Measurements from ENCODE around the gene PRDX6. TPM values are rescaled to one million over a fixed set of nuclear protein-coding genes. Genes with fewer than 3 reads are reported as not detected.

PRDX6 gene
- total and polyA plus RNA-seq, 2 donors (not counting 3 experiments of a cell fraction or from before 2014, with no cell fraction given): 145 to 288 TPM

GRCh38 chr1:173504268-173504667, 27.1 kb downstream of the PRDX6 start:
- H3K4me1 ChIP-seq (ENCODE audit: control insufficient read depth, extremely low read depth, insufficient read depth, low read length): no peaks in the 10 kb centered on the region
- no peak for FAIRE-seq
- no peaks in the 10 kb centered on the region for H3K36me3 ChIP-seq (ENCODE audit: control insufficient read depth in 2 of 2, extremely low read depth in 1 of 2, insufficient read depth in 2 of 2, low read length in 2 of 2)
- H3K27me3 ChIP-seq (ENCODE audit: control insufficient read depth in 2 of 2, insufficient read depth in 2 of 2, low read length in 2 of 2): peaks cover 0 to 3% of the 10 kb centered on the region in 2 experiments
- TF ChIP-seq GATA2 (IDR thresholded peaks at IDR 0.05; ENCODE audit: insufficient read depth, insufficient read length, low read depth, low read length) (no peak), POLR2AphosphoS5 (IDR thresholded peaks at IDR 0.05; ENCODE audit: insufficient read depth, low read depth, low read length) (no peak), FOS (IDR thresholded peaks at IDR 0.05; ENCODE audit: borderline replicate concordance, insufficient read depth, low read length) (no peak)
- no peak for DNase-seq (ENCODE audit: low read depth, low spot score)
- H3K9ac ChIP-seq (replicated peaks; ENCODE audit: extremely low read depth, insufficient read depth, low read length): no peak overlapping the region
- dilution Hi-C loops (cut with MboI; ENCODE audit: extremely low pct_ligation_motif_present, low sequenced_read_pairs) (no loop called here), intact Hi-C loops (cut with micrococcal nuclease) (no loop called here)
- no peak overlapping the region for H3K4me3 ChIP-seq (replicated peaks in 1 of 3; ENCODE audit: insufficient read depth in 1 of 3, low read depth in 1 of 3, low read length in 3 of 3)
- no peak overlapping the region for H2AFZ ChIP-seq (ENCODE audit: low read depth, low read length)
- H3K9me3 ChIP-seq (replicated peaks; ENCODE audit: control insufficient read depth, insufficient read depth, low read length): no peaks in the 10 kb centered on the region
- H4K20me1 ChIP-seq (replicated peaks; ENCODE audit: control insufficient read depth, extremely low read depth, insufficient read depth, low read length): no peaks in the 10 kb centered on the region
- BruUV-seq (replicated peaks): no TSS peak
- POLR2A ChIA-PET: interaction anchor here (0.7 kb wide), 1 partner anchor 428 kb away, joined by 4 read pairs; no protein-coding TSS in a partner anchor
- CTCF ChIA-PET: interaction anchor here (0.8 to 1.2 kb wide), 2 partner anchors 18 to 758 kb away, joined by 3 read pairs; no protein-coding TSS in a partner anchor
- no peak overlapping the region for H3K4me2 ChIP-seq (ENCODE audit: insufficient read depth, low read length)
- H3K79me2 ChIP-seq (ENCODE audit: control insufficient read depth, insufficient read depth, low read length): no peaks in the 10 kb centered on the region
- no peaks in the 10 kb centered on the region for H3K9me1 ChIP-seq (replicated peaks; ENCODE audit: control insufficient read depth, extremely low read depth, insufficient read depth, low read length)
- no peak overlapping the region for H3K27ac ChIP-seq (ENCODE audit: insufficient read depth, low read depth, low read length)

- H3K4me1 ChIP-seq (ENCODE audit: control insufficient read depth, extremely low read depth, insufficient read depth, low read length): no peaks in the 10 kb centered on the region
- H3K79me2 ChIP-seq (ENCODE audit: control insufficient read depth, insufficient read depth, low read length): no peaks in the 10 kb centered on the region
- H2AFZ ChIP-seq (ENCODE audit: low read depth, low read length): no peak overlapping the region
- no peak overlapping the region for H3K9ac ChIP-seq (replicated peaks; ENCODE audit: extremely low read depth, insufficient read depth, low read length)
- no peaks in the 10 kb centered on the region for H3K36me3 ChIP-seq (ENCODE audit: control insufficient read depth in 2 of 2, extremely low read depth in 1 of 2, insufficient read depth in 2 of 2, low read length in 2 of 2)
- no peak for FAIRE-seq
- no peak overlapping the region for H3K4me2 ChIP-seq (ENCODE audit: insufficient read depth, low read length)
- intact Hi-C loops (cut with micrococcal nuclease): no loop called here
- TF ChIP-seq POLR2A (IDR thresholded peaks at IDR 0.05; ENCODE audit: low read depth, low read length) (no peak), JUN (IDR thresholded peaks at IDR 0.05; ENCODE audit: borderline replicate concordance, insufficient read depth, insufficient read length, low read depth) (no peak), POLR2AphosphoS5 (IDR thresholded peaks at IDR 0.05; ENCODE audit: insufficient read depth, low read depth, low read length) (no peak), FOS (IDR thresholded peaks at IDR 0.05; ENCODE audit: borderline replicate concordance, insufficient read depth, low read length) (no peak), GATA2 (IDR thresholded peaks at IDR 0.05; ENCODE audit: insufficient read depth, insufficient read length, low read depth, low read length) (no peak), MAX (IDR thresholded peaks at IDR 0.05; ENCODE audit: insufficient read depth, insufficient read length) (no peak), MYC (IDR thresholded peaks at IDR 0.05; ENCODE audit: low read depth, low read length) (no peak), EZH2 (IDR thresholded peaks at IDR 0.05; ENCODE audit: borderline replicate concordance, low read depth, low read length, severe bottlenecking) (no peak)
- TF ChIP-seq, protein P1, sequence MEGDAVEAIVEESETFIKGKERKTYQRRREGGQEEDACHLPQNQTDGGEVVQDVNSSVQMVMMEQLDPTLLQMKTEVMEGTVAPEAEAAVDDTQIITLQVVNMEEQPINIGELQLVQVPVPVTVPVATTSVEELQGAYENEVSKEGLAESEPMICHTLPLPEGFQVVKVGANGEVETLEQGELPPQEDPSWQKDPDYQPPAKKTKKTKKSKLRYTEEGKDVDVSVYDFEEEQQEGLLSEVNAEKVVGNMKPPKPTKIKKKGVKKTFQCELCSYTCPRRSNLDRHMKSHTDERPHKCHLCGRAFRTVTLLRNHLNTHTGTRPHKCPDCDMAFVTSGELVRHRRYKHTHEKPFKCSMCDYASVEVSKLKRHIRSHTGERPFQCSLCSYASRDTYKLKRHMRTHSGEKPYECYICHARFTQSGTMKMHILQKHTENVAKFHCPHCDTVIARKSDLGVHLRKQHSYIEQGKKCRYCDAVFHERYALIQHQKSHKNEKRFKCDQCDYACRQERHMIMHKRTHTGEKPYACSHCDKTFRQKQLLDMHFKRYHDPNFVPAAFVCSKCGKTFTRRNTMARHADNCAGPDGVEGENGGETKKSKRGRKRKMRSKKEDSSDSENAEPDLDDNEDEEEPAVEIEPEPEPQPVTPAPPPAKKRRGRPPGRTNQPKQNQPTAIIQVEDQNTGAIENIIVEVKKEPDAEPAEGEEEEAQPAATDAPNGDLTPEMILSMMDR (IDR thresholded peaks at IDR 0.05; ENCODE audit: extremely low read depth in 1 of 2, insufficient read depth in 1 of 2, low read depth in 1 of 2, low read length in 2 of 2): no peak
- no peak for DNase-seq (ENCODE audit: low read depth, low spot score)
- dilution Hi-C loops (cut with MboI; ENCODE audit: extremely low pct_ligation_motif_present, low sequenced_read_pairs): no loop called here
- H3K4me3 ChIP-seq (replicated peaks in 1 of 3; ENCODE audit: insufficient read depth in 1 of 3, low read depth in 1 of 3, low read length in 3 of 3): no peak overlapping the region
- H3K9me1 ChIP-seq (replicated peaks; ENCODE audit: control insufficient read depth, extremely low read depth, insufficient read depth, low read length): no peaks in the 10 kb centered on the region
- H4K20me1 ChIP-seq (replicated peaks; ENCODE audit: control insufficient read depth, extremely low read depth, insufficient read depth, low read length): no peaks in the 10 kb centered on the region
- BruUV-seq (replicated peaks): no TSS peak
- POLR2A ChIA-PET: no interaction called here
- peaks cover 0 to 3% of the 10 kb centered on the region in 2 experiments for H3K27me3 ChIP-seq (ENCODE audit: control insufficient read depth in 2 of 2, insufficient read depth in 2 of 2, low read length in 2 of 2)
- no peaks in the 10 kb centered on the region for H3K9me3 ChIP-seq (replicated peaks; ENCODE audit: control insufficient read depth, insufficient read depth, low read length)
- H3K27ac ChIP-seq (ENCODE audit: insufficient read depth, low read depth, low read length): no peak overlapping the region
- CTCF ChIA-PET: interaction anchor here (1.2 kb wide), 1 partner anchor 757 kb away, joined by 3 read pairs; no protein-coding TSS in a partner anchor
These were observed 28.3 kb downstream of the PRDX6 start for GRCh38 chr1:173505391-173505790.
